Muscle layer of colon (tissue), 2 donors: ENCODE data around the gene ALDH3B1.

Source experiments
- H3K27ac ChIP-seq: one replicate; pipeline ENCODE4 v1.7.0; 2013; ENCODE audit warnings: low read depth, mild to moderate bottlenecking, low read length, moderate library complexity
- H3K27me3 ChIP-seq, 2 donors: one replicate each; pipeline ENCODE4 v1.7.0; 2013; ENCODE audit warnings: low read length in 2 of 2, mild to moderate bottlenecking in 2 of 2; ENCODE audit not compliant: insufficient read depth in 2 of 2, control insufficient read depth in 1 of 2
- H3K36me3 ChIP-seq: one replicate; pipeline ENCODE4 v1.7.0; 2013; ENCODE audit warnings: mild to moderate bottlenecking, low read length; ENCODE audit not compliant: insufficient read depth
- H3K4me1 ChIP-seq: one replicate; pipeline ENCODE4 v1.7.0; 2013; ENCODE audit warnings: mild to moderate bottlenecking, low read length; ENCODE audit not compliant: insufficient read depth
- H3K4me3 ChIP-seq, 2 donors: one replicate each; pipeline ENCODE4 v1.7.0; 2013; ENCODE audit warnings: low read length in 2 of 2, low read depth in 1 of 2, mild to moderate bottlenecking in 1 of 2, moderate library complexity in 1 of 2
- H3K9ac ChIP-seq: one replicate; pipeline ENCODE4 v1.7.0; 2013; ENCODE audit warnings: low read length
- H3K9me3 ChIP-seq: one replicate; pipeline ENCODE4 v1.7.0; 2013; ENCODE audit warnings: mild to moderate bottlenecking, low read length
- donor health status: abdominal sarcoma.
- donor health status: Adenocarcinoma of cecum.

Gene ALDH3B1

DNA sequence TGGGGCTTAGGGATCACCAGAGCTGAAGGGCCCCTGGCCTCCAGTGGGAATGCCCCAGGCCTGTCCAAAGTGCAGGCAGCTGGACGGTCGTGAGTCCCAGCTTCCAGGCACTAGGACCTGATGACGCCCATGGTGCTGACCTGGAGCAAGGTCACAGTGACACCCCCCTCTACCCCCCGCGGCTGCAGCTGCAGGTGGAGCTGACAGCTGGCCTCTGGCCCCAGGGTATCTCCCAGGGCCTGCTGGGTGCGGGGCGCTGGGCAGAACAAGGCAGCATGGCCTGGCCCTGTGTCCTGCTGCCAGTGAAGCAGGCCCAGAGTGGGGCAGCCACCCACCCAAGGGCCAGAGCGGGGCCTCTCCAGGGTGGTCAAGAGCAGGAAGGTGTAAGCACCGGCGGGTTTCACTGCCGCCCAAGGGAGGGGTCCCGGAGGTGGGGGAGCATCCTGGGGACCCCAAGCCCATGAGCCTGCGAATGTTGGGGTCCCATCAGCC, 28.1 kb downstream of the ALDH3B1 start:
- no peaks in the 10 kb centered on the region for H3K9me3 ChIP-seq
- H3K9ac ChIP-seq: peak overlapping the region; percentile 75
- peaks cover 38% of the 10 kb centered on the region for H3K4me1 ChIP-seq
- H3K27me3 ChIP-seq: no peaks in the 10 kb centered on the region
- peak overlapping the region; percentile 61 to 88 for H3K4me3 ChIP-seq
- H3K36me3 ChIP-seq: peaks cover 19% of the 10 kb centered on the region
- H3K27ac ChIP-seq: peak overlapping the region; percentile 85

DNA sequence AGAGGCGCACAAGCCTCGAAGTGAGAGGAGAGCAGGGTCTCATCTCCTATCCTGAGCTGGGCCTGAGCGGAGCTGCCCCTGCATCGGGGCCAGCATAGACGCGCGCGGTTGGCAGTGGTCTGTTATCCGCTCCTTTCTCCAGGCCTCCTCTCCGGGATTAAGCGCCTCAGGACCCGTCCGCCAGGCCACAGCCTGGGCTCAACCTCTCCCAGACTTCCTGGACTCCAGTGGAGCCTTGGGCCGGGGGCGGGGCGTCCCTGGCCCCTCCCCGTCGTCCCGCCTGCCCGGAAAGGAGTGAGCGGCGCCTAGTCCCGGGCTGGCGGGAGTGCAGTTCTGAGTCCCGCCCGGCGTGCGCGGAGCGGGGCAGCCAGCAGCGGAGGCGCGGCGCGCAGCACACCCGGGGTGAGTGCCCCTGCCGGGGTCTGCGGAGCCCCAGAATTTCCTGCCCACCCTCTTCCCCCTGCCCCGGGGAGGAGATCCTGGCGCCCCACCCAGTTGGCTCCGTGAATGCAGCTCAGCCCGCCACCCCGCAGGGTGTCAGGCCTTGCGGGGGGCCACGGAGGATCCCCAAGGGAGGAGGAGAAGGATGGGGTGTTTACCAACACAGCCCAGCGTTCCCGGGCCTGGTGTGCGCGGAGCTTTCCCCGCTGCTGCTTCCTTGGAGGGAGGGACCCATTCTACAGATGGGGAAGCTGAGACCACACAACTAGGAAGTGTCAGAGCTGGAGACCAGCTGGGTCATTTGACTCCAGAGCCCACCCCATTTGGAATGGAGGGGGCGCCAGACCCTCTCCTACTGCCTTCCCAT, 28.8 kb downstream of the ALDH3B1 start, which contains the start of gene TCIRG1:
TSS of gene TCIRG1 (plus strand) at position 308 of the 808 bp plus-strand sequence. CDS start 2,247 bp downstream, outside the sequence.
- Histone ChIP-seq H3K4me1 (peaks cover 38% of the 10 kb centered on the region), H3K9ac (peak within 1 kb of the TSS; percentile 87), H3K36me3 (peaks cover 12% of the 10 kb centered on the region), H3K4me3 (peak within 1 kb of the TSS; percentile 61 to 88), H3K9me3 (no peaks in the 10 kb centered on the region), H3K27ac (peak within 1 kb of the TSS; percentile 85), H3K27me3 (no peaks in the 10 kb centered on the region)

DNA sequence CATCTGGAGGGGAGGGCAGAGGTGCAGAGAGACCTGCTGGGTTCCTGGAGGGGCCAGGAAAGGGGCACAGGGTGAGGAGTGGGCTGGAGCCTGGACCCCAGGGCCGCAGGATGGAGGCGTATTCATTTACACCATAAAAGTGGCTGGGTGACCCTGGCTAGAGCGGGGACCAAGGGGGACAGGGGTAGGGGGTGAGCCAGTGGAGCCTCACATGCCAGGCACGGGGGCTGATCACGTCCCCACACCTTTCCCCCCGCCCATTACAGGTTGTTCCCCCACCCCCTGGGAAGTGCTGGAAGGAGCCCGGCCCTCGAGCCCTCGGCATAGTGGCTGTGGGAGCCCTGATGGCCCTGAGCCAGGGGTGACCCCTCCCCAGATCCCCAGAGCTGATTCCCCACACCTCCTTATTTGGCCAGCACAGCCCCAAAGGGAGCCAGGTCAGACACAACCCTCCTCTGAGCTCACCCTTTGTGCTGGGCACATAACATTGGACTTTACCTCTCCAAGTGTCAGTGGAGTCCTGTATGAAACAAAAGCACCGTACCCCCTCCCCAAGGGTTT, 29.5 kb downstream of the ALDH3B1 start:
- H3K9ac ChIP-seq: peak overlapping the region; percentile 87
- H3K4me3 ChIP-seq: peak overlapping the region; percentile 61 to 88
- H3K9me3 ChIP-seq: no peaks in the 10 kb centered on the region
- no peaks in the 10 kb centered on the region for H3K27me3 ChIP-seq
- peaks cover 38% of the 10 kb centered on the region for H3K4me1 ChIP-seq
- peak overlapping the region; percentile 85 for H3K27ac ChIP-seq
- H3K36me3 ChIP-seq: peaks cover 11% of the 10 kb centered on the region

DNA sequence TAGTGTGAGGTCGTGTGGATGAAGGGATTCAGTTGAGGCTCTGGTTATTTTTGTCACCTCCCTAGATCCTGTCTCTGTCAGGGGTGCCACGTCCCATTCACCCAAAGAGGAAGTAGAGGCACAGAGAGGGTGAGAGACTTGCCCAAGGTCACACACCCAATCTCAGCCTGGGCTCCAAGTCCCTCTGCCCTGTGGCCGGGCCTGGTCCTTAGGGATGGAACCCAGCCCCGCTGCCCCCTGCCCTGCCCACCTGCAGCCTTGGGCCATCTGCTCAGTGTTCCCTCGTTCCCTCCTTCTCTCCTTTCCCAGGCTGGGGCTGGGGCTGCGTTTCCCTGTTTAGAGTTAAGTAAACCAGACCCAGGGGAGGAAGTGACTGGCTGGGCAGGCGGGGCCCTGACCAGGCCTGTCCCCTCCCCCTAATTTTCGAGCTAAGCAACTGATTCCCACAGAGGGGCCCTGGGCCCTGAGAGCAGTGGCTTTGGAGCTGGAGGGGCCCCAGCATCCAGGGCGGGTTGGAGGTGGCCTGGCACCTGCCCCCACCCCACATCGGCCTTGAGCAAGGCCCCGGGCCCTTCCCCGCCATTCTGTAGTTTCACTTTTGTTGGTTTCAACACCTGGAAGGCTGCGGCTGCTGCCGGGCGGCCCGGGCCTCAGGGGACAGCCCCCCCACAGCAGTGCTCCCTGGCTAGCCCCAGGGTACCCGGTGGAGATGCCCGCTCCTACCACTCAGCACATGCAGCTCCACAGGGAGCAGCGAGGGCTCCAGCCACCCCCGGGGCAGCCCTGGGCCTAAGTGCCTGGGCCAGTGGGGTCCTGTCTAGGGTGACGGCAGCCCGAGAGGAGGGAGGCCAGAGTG, 30.2 kb downstream of the ALDH3B1 start:
- H3K27me3 ChIP-seq: no peaks in the 10 kb centered on the region
- H3K9me3 ChIP-seq: no peaks in the 10 kb centered on the region
- peak overlapping the region; percentile 61 to 88 for H3K4me3 ChIP-seq
- peaks cover 14% of the 10 kb centered on the region for H3K36me3 ChIP-seq
- H3K27ac ChIP-seq: peak overlapping the region; percentile 85
- peak overlapping the region; percentile 87 for H3K9ac ChIP-seq
- H3K4me1 ChIP-seq: peaks cover 38% of the 10 kb centered on the region

DNA sequence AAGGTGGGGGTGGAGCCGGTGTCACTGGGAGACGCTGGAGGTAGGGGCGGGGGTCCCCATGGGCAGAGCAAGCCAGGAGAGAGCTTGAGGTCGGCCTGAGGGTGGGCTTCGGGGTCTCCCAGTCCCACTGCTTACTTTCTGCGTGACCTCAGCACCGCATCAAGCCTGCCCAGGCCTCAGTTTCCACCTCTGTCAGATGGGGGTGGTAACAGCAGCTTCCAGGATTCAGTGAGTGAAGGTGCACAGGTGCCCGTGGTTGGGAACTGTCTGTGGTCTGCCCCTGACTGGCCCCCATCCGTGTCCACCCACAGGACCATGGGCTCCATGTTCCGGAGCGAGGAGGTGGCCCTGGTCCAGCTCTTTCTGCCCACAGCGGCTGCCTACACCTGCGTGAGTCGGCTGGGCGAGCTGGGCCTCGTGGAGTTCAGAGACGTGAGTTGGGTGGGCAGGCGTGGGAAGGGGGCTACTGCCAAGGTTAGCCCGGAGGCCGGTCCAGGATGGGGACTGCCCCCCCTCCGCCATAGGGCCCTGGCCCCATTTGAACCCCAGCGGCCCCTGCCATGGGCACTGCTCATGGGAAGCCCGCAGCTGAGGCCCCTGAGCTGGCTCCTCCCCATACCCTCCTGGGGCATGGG, 30.9 kb downstream of the ALDH3B1 start:
- H3K27ac ChIP-seq: peak overlapping the region; percentile 85
- H3K4me3 ChIP-seq: peak overlapping the region; percentile 61 to 88
- peak overlapping the region; percentile 87 for H3K9ac ChIP-seq

DNA sequence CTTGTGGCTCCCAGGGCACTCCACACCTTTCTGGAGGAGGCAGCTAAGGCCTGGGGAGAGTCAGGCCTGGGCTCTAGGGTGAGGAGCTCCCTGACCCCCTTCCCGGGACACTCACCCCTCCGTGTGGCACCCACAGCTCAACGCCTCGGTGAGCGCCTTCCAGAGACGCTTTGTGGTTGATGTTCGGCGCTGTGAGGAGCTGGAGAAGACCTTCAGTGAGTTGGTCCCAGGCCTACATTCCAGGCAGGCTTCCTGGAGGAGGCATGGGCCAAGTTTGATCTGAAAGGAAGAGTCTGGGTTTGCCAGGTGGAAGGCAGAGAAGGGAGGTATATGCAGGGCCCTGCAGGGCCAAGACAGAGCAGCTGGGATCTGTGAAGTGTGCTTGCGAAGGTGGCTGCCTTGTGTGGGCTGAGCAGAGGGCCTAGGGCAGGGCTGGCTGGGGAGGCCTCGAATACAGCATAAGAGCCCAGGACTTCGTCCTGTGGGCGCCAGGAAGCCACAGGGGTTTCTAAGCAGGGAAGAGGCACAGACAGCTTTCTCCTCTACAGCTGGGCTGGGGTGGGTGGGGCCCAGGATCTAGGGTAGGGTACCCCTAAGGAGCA, 31.6 kb downstream of the ALDH3B1 start:
- H3K36me3 ChIP-seq: peaks cover 18% of the 10 kb centered on the region

More for the DNA sequence above, 30.9 kb downstream of the ALDH3B1 start:
- Histone ChIP-seq H3K4me1 (peaks cover 38% of the 10 kb centered on the region), H3K9me3 (no peaks in the 10 kb centered on the region), H3K36me3 (peaks cover 14% of the 10 kb centered on the region), H3K27me3 (no peaks in the 10 kb centered on the region)

DNA sequence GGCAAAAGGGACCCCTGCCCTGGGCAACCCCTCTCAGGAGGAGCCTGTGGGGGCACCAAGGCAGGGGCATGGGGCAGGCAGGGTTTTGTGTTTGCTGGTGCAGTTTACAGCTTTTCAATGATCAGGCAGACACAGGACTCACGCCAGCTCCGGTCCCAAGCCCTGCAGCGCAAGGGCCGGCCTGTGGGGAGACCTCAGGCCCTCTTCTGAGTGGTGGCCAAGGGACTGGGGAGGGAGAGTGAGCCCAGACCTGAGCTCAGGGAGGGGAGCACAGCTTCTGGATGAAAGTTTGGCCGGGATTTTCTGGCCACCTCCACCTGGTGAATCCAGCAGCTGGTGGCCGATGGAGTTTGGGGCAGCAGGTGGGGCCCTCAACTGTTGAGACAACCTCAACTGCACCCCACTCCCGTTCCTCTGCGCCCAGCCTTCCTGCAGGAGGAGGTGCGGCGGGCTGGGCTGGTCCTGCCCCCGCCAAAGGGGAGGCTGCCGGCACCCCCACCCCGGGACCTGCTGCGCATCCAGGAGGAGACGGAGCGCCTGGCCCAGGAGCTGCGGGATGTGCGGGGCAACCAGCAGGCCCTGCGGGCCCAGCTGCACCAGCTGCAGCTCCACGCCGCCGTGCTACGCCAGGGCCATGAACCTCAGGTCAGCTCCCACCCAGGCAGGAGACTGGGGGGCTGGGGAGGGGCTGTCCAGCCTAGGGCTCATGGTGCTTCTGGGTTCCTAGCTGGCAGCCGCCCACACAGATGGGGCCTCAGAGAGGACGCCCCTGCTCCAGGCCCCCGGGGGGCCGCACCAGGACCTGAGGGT, 32.3 kb downstream of the ALDH3B1 start:
- peaks cover 18% of the 10 kb centered on the region for H3K36me3 ChIP-seq

More for the DNA sequence above, 31.6 kb downstream of the ALDH3B1 start:
- no peak overlapping the region for H3K4me3 ChIP-seq
- H3K27me3 ChIP-seq: no peaks in the 10 kb centered on the region
- no peaks in the 10 kb centered on the region for H3K9me3 ChIP-seq
- H3K9ac ChIP-seq: no peak overlapping the region
- H3K27ac ChIP-seq: no peak overlapping the region
- H3K4me1 ChIP-seq: peaks cover 38% of the 10 kb centered on the region

DNA sequence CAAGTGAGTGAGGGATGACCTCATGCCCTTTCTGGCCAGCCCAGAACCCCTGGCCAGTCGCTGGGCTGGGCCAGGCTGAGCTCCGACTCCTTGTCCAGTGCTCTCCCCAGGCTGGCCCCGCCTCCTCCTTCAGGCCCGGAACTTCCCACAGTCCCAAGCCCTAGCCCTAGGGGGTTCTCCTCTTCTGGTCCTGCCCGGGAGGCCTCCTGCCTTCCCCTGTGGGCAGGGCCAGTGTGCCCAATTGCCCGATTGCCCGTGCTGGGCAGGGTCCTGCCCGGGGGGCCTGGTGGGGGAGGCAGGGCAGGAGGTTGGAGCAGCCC, 32.9 kb downstream of the ALDH3B1 start:
- peaks cover 18% of the 10 kb centered on the region for H3K36me3 ChIP-seq
- H3K27ac ChIP-seq: no peak overlapping the region
- H3K4me3 ChIP-seq: no peak overlapping the region
- H3K4me1 ChIP-seq: peaks cover 31% of the 10 kb centered on the region
- H3K9me3 ChIP-seq: no peaks in the 10 kb centered on the region
- H3K27me3 ChIP-seq: no peaks in the 10 kb centered on the region
- H3K9ac ChIP-seq: no peak overlapping the region

More for the DNA sequence above, 32.3 kb downstream of the ALDH3B1 start:
- peaks cover 37% of the 10 kb centered on the region for H3K4me1 ChIP-seq
- no peaks in the 10 kb centered on the region for H3K9me3 ChIP-seq
- H3K27me3 ChIP-seq: no peaks in the 10 kb centered on the region
- H3K4me3 ChIP-seq: no peak overlapping the region
- no peak overlapping the region for H3K9ac ChIP-seq
- H3K27ac ChIP-seq: no peak overlapping the region

DNA sequence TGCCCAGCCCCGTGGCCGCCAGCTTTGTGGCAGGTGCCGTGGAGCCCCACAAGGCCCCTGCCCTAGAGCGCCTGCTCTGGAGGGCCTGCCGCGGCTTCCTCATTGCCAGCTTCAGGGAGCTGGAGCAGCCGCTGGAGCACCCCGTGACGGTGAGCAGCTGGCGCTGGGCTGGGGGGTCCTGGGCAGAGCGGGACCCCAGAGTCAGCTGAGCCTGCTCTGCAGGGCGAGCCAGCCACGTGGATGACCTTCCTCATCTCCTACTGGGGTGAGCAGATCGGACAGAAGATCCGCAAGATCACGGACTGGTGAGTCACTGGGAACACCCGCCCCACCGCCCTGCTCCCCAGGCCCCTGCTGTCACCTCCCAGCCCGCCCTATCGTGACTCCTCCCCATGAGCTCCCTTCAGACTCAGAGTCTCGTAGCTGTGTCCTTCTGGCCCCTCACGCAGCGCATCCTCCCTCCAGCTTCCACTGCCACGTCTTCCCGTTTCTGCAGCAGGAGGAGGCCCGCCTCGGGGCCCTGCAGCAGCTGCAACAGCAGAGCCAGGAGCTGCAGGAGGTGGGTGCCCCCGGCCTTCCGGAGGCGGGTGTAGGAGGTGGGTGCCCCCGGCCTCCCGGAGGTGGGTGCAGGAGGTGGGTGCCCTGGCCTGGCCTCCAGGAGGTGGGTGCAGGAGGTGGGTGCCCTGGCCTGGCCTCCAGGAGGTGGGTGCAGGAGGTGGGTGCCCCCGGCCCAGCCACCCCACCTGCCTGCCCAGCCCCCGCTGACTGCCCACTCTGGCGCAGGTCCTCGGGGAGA, 33.4 kb downstream of the ALDH3B1 start:
- peaks cover 20% of the 10 kb centered on the region for H3K36me3 ChIP-seq
- H3K4me3 ChIP-seq: no peak overlapping the region
- H3K27me3 ChIP-seq: no peaks in the 10 kb centered on the region
- H3K4me1 ChIP-seq: peaks cover 26% of the 10 kb centered on the region
- H3K9me3 ChIP-seq: no peaks in the 10 kb centered on the region
- no peak overlapping the region for H3K27ac ChIP-seq
- no peak overlapping the region for H3K9ac ChIP-seq
